NOMO-1 treated with dmso at 0.1 percent for 144 hours (cell line): ENCODE measurements around the gene MRPL41.
A peak's percentile ranks its signal among the peaks of the same experiment; 100 is the strongest.
"Not testable (repeated sequence)": the region's sequence is repeated elsewhere in the genome, so short reads cannot be mapped to it uniquely, and the experiment has no call there.

Experiments used
- DNase-seq: peaks from one replicate; lab custom pipeline; 2025; ENCODE audit not compliant: unreplicated experiment; lab: John Stamatoyannopoulos, UW

The MRPL41 gene

GRCh38 chr9:137521405-137521985 is 30.2 kb upstream of the MRPL41 start:
- DNase-seq, result no peak

GRCh38 chr9:137522746-137523455 is 28.8 kb upstream of the MRPL41 start:
- no peak for DNase-seq

GRCh38 chr9:137524161-137524980 is 27.3 kb upstream of the MRPL41 start:
- no peak for DNase-seq

- DNase-seq, result no peak
Measured at GRCh38 chr9:137524981-137525317, 26.7 kb upstream of the MRPL41 start.

- DNase-seq, result no peak
Measured at GRCh38 chr9:137530331-137530730, 21.3 kb upstream of the MRPL41 start.

- DNase-seq, result no peak
Measured at GRCh38 chr9:137531099-137531765, 20.4 kb upstream of the MRPL41 start.

GRCh38 chr9:137532891-137533468 is 18.7 kb upstream of the MRPL41 start:
- DNase-seq, result not testable (repeated sequence)

GRCh38 chr9:137534256-137535119 is 17.2 kb upstream of the MRPL41 start:
- DNase-seq, result peak; percentile 81

- DNase-seq, result no peak
Measured at GRCh38 chr9:137535120-137535428, 16.6 kb upstream of the MRPL41 start.

GRCh38 chr9:137536594-137537131 is 15.0 kb upstream of the MRPL41 start:
- DNase-seq, result peak; percentile 8

- no peak for DNase-seq
Measured at GRCh38 chr9:137538058-137538457, 13.6 kb upstream of the MRPL41 start.

GRCh38 chr9:137540536-137540935 is 11.1 kb upstream of the MRPL41 start:
- DNase-seq, result no peak

- DNase-seq, result no peak
Measured at GRCh38 chr9:137542486-137542885, 9.2 kb upstream of the MRPL41 start.

GRCh38 chr9:137543237-137543963 is 8.3 kb upstream of the MRPL41 start:
- DNase-seq, result no peak

GRCh38 chr9:137544176-137544760 is 7.4 kb upstream of the MRPL41 start:
- DNase-seq, result no peak

- DNase-seq, result no peak
Measured at GRCh38 chr9:137545123-137545522, 6.6 kb upstream of the MRPL41 start.

- no peak for DNase-seq
Measured at GRCh38 chr9:137547687-137548543, 3.8 kb upstream of the MRPL41 start.

GRCh38 chr9:137550231-137550621 is 1.5 kb upstream of the MRPL41 start, which contains the start of gene PNPLA7:
Gene PNPLA7 (minus strand): TSS chr9:137550402. CDS start chr9:137550197, 205 bp downstream.
- peak; percentile 64 for DNase-seq
